Activated effector memory CD4-positive, alpha-beta T cell treated with Interleukin-2 at 50 U/mL for 16 hours (primary cell): Measurements from ENCODE around the gene DNAAF3.

Source experiments
- DNase-seq: peaks from one replicate; pipeline ENCODE4 v3.0.0-alpha.2; 2020

DNAAF3 gene

DNA sequence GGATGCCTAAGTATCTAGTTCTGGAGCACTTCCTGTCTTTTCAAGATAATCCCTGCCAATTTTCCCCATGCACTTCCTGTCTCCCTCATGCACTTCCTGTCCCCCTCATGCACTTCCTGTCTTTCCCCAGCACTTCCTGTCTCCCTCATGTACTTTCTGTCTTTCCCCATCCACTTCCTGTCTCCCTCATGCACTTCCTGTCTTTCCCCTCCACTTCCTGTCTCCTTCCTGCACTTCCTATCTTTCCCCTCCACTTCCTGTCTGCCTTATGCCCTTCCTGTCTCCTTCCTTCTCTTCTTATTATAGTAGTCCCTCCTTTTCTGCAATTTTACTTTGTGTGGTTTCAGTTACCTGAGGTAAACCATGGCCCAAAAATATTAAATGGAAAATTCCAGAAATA is 14.4 kb downstream of the DNAAF3 start:
- no peak for DNase-seq

DNA sequence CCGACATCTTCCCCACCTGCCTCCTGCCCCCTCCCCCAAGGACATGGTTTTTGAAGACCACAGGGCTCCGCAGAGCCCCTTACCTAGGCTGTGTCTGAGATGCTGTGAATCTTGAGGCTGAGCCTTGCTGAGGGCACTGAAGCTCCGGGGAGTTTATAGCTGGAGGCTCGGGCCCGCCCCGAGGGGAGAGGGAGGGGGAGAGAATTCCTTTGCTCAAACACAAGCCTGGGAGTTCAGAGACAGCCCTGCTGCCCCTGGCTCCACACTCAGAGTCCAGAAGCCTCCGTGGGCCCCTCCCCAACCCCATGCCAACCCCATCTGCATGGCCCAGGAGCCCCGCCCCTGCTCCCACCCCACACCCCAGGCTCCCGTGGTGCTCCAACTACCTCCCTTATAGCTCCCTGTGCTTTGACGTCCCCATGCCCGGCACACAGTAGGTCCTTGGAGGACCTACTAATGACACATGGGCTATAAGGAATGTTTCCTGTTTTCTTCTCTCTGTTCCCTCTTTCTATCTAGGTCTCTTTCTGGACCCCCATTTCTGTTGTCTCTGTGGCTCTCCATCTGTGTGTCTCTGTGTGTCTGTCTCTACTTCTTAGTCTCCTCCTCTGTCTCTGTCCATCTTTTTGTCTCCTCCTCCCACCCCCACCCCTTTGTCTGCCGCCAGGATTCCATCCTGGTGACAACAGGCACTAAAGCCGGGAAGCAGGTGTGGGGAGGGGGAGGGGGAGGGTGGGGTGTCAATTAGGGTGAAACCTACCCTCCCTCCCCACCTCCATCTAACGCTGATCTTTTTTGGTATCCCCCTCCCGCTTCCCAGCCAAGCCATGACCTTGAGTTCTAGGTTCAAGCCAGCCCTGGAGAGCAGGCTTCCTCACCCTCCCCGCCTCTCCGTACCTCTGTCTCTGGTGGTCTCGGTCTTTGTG is 17.1 kb downstream of the DNAAF3 start, which contains the start of gene TNNT1:
TNNT1 (minus strand) TSS at position 129 of the 926 bp plus-strand sequence. CDS start 2,049 bp downstream, outside the sequence.
- DNase-seq: no peak

DNA sequence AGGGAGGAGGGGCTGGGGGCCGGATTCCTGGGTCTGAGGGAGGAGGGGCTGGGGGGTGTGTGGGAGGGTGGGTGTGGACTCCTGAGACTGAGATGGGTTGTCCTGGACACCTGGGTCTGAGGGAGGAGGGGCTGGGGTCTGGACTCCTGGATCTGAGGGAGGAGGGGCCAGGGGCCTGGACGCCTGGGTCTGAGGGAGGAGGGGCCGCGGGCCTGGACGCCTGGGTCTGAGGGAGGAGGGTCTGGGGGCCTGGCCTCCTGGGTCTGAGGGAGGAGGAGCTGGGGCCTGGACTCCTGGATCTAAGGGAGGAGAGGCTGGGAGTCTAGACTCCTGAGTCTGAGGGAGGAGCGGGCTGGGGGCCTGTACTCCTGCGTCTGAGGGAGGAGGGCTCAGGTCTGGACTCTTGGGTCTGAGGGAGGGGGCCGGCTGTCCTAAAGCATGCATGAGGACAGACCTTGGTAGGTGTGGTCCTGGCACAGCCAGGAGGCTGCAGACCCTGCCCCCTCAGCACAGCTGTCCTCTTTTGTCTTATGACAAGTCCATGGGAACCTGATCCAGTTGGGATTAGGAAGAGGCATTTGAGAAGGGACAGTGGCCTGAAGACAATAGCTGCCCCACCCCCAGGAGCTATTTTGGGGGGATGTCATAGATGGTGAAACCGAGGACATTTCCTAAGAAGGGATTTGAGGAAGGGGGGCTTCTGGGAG is 18.7 kb downstream of the DNAAF3 start:
- DNase-seq: no peak

DNA sequence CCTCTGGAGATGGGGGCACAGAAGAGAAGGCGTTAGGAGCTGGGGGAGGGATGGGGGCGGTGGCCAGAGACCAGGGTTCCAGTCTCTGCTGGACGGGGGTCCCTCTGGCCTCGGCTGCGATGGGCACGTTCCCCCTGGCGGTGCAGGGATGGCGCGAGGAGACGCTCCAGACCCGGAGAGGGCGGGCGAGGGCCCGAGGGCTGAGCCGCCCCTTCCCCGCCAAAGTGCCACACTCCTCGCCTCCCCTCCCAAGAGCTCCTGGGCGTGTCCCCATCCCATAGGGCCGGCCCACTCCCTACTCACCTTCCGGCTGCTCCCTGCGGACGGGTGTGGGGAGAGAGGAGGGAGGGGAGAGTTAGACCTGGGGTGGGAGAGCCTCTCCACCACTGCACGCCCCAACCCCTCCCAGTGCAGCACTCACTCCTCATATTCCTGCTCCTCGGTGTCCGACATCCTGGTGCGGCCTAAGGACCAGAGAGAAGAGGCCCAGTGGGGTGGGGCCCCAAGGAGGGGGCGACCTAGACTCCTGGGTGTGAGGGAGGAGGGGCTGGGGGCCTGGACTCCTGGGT is 19.6 kb downstream of the DNAAF3 start:
- DNase-seq: no peak

DNA sequence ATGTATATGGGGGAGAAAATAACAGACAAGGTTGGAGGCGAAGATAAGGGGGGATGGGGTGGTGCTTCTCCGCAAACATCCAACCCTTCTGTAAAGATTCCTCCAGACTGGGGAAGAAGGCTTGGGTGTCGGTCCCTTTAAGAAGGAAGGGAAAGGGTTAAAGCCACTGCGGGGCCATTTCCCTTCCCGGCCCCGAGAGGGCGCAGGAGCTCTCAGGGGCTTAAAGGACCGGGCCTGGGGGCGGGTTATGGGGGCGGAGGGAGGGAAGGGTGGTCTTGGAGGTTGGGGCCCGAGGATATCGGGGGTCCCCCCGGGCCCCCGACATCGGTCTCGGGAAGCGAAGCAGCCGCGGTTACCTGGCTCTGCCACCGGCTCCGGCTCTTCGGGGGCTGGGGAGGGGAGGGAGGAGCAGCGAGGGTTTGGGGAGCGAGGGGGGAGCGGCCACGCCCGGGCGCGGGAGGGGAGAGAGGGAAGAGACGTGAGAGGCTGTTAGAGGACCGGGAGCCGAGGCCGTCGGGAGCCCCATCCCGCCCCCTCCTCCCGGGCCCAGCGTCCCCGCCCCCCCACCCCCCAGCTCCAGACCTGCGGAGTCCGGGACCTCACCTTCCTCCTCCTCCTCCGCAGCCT is 20.2 kb downstream of the DNAAF3 start:
- DNase-seq: no peak

DNA sequence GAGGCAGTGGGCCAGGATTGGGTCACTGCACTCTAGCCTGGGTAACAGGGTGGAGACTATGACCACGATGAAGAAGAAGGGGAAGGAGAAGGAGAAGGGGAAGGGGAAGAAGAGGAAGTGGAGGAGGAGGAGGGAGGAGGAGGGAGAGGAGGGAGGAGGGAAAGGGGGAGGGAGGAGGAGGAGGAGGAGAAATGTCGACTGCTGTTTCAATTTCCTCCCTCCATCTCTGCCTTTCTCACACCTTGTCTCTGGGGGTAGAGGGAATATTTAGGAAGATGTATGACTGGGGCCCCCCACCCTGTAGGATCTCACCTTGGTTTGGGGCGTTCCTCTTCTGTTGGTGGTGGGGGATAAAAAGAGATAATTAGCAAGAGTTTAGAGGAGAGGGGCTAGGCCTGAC is 21.2 kb downstream of the DNAAF3 start:
- no peak for DNase-seq

DNA sequence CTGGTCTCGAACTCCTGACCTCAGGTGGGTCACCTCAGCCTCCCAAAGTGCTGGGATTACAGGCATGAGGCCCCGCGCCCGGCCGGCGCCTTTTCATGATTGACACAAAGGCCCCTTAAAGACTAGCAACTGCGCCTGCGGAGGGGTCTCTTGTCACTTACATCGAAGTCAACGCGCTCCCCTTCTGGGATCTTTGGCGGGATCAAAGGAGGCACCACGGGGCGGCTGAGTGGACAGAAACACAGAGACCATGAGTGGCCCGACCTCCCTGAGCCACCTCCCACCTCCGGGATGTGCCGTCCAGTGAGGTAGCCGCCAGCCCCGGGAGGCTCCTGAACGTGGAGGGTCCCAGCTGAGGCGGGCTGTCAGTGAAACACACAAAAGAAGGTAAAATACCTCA is 24.7 kb downstream of the DNAAF3 start:
- DNase-seq: no peak

DNA sequence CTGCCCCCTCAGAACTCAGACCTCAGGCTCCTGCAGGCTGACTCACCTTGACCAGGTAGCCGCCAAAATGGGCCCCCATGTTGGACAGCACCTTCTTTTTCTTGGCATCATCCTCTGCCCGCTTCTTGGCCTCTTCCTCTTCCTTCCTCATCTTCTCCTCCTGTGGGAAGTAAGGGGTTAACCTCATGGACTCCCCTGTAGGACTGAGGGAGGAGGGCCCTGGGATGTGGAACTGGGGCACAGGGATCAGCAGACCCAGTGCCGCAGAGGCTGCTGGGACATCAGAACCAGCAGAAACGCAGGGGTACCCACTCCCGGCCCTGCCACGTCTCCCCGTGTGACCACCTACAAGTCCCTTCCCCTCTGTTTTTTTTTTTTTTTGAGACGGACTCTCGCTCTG is 28.5 kb downstream of the DNAAF3 start:
- no peak for DNase-seq

DNA sequence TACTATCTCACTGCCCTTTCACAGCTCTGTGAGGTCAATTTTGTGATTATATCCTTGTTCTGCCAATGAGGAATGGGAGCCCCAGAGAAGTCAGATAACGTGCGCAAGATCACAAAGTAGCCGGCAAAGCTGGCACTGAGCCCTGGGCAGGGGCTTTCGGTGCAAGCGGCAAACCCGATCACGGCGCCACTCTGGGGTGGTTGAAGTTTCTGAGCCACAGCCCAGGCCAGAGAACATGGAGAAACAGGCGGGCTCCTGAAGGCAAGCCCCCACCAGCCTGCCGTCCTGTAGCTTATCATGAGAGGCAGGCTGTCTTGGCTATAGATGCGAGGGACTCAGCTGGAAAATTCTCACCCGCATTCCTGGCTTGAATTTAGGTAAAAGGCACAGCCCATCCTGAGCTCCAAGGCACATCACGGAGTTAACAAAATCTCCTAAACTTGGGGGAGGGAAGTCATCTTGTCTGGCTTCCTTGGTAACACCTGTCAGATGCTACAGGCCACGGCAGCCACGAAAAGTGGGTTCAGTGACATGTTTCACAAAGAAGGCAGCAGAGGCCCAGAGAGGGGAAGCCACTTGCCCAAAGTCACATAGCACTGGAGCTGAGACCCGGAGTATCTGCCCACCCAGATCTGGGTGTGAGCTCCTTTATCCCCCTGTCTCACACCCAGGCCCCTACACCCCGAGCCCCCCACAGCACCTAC is 29.9 kb downstream of the DNAAF3 start:
- DNase-seq: no peak

DNA sequence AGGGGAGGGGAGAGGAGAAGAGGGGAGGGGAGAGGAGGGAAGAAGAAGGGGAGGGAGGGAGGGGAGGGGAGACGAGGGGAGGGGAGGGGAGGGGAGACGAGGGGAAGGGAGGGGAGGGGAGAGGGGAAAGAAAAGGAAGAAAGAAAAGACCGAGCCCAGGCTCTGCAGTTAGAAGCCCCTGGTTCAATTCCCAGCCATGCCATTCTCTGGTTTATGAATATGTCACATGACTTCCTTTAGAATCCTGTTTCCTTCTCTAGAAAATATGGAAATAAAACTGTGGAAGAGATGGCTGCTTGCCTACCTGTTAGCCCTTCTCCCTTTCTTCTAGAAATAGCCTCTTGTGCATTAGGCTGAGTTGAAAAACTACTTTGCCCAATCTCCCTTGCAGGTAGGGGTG is 31.7 kb downstream of the DNAAF3 start:
- no peak for DNase-seq

DNA sequence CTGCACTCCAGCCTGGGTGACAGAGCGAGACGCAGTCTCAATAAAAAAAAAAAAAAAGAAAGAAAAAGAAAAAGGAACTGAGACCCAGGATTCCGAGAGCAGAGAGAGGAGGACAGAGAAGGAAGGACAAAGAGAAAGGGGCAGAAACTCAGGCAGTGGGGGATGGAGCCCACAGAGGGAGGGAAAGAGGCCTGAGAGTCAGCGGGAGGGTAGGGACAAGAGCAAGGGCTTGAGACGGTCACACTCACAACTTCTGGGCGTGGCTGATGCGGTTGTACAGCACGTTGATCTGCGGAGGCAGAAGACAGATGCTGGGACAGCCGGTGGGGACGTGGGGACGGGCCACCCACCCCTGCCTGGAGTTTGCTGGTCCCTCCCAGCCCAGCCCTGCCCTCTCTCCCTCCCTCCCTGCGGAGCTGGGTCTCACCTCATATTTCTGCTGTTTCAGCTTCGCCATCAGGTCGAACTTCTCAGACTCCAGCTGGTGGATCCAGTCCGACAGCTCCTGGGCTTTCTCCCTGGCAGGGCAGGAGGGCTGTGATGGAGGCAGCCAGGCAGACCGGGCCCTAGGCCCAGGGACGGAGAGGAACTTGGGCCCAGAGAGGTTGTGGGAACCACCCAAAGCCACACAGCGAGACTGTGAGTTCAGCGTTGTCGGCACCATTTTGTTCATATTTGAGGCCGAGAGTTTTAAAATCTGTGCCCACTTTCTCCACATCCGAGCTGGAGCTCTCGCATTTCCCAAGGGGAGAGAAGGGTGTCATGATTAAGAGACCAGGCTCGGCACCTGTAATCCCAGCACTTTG is 32.6 kb downstream of the DNAAF3 start:
- no peak for DNase-seq

DNA sequence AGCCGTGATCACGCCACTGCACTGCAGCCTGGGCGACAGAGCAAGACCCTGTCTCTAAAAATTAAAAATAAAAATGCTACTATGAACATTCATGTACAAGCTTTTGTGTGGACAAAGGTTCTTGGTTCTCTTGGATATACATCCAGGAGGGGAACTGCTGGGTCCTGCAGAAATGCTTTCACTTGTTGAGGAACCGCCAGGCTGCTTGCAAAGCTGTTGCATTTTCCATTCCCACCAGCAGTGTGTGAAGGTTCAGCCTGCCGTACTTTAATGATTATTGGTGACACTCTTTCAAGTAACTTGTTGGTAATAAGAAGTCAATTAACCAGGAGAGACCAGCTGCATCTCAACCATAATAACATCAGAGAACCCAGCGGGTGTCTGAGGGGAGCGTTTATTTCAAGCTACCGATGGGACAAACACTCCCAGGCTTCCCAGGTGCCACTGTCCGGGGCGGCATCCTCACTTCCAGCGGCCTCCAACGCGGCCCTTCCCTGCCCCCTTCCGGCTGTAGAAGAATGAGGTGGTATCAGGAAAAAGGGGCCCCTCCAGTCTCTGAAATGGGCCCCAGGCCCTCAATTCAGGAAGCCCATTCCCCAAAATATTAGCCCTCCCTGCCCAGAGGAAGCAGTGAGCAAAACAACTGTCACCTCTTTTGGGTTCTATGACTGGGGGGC is 33.8 kb downstream of the DNAAF3 start:
- no peak for DNase-seq

DNA sequence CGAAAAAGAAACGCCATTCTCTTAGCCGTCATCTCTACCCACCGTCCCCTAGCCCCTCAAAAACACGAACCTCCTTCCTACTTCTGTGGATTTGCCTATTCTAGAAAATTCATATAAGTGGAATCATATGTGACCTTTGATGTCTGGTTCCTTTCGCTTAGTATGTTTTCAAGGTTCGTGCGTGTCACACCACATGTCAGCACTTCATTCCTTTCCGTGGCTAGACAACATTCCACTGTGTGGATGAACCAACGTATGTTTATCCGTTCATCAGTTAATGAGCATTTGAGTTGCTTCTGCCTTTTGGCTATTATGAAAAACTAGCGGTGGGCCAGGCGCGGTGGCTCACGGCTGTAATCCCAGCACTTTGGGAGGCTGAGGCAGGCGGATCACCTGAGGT is 35.0 kb downstream of the DNAAF3 start:
- DNase-seq: no peak

DNA sequence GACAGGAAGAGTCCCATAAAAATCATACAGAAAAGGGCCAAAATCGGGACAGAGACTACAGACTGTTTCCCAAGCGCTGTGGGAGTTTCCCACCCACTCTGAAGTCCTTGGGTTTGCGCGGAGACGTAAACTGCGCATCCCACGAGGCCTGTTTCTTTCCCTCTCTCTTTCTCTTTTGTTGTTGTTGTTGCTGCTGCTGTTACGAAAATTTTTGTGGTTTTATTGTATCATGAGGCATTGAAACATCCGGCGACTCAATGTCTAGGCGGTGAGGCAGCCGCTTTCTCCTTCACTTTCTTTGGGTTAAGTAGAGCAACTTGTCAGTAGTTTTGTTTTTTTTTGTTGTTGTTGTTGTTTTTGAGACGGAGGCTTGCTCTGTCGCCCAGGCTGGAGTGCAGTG is 47.4 kb downstream of the DNAAF3 start:
- DNase-seq: no peak

DNA sequence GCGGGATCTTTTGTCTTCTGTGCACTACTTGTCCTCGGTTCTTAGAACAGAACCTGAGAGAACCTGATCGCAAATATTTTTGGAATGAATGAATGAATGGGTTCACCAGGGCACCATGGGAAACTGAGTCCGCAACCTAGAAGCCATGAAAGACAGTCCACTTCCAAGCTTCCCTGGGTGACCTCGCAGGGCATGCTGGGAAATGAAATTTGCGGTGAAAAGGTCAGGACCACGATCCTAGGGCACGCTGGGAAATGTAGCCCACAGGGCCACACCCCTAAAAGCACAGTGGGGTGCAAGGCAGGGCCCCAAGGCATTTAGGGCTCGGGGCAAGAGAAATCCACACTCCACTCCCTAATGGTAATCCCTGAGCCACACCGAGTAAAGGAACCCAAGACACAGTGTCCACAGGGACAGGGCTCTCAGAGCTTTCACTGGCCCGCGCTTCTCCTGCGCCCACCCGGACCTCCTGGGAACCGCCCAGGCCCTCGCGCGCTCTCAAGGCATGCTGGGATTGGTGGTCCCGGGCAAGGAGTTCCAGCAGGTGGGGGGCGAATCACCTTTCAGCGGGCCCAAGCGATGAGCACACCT is 47.9 kb downstream of the DNAAF3 start:
- no peak for DNase-seq

DNA sequence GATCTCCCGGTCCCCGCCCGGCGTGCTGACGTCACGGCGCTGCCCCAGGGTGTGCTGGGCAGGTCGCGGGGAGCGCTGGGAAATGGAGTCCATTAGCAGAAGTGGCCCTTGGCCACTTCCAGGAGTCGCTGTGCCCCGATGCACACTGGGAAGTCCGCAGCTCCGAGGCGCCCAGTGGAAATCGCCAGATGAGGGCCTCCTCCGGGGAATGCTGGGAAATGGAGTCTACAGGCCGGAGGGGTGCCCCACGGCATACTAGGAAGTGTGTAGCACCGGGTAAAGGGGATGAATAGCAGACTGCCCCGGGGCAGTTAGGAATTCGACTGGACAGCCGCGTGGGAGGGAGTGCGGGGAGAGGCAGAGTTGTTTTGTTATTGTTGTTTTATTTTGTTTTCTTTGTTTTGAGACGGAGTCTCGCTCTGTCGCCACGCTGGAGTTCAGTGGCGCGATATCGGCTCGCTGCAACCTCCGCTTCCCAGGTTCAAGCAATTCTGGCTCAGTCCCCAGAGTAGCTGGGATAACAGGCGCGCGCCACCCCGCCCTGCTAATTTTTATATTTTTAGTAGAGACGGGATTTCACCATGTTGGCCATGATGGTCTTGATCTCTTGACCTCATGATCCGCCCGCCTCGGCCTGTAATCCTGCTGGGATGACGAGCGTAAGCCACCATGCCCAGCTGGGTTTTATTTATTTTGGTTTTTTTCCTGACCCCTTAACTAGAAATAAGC is 48.6 kb downstream of the DNAAF3 start:
- DNase-seq: peak; percentile 95

DNA sequence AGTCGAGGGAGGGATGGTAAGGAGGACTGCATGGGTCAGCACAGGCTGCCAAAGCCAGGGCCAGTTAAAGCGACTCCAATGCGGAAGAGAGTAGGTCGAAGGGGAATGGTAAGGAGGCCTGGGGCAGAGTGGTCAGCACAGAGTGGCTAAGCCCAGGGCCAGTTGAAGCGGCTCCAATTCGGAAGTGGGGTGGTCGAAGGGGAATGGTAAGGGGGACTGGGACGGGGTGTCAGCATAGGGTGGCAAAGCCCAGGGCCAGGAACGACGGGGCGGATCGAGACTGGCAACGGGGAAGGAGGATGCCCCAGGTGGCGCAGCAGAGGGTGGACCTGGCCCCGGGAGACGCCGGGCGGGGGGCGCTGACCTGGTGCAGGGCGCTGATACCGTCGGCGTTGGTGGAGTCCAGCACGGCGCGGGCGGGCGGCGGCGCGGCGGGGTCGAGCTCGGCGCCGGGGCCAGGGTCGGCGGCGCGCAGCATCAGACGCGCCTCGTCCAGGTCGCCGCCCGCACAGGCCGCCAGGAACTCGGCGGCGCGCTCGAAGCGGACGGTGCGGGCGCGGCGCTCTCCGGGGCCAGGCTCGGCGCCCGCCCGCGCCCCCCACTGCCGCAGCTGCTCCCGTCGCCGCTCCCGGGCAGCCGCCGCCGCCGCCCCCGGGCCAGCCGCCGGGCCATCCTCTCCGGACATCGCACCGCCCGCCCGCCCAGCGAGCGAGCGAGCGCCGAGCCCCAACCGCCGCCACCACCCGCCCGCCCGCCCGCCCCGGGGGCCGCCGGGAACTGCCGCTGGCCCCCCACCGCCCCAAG is 49.4 kb downstream of the DNAAF3 start, which contains the start of gene PPP1R12C:
PPP1R12C (minus strand) TSS at position 779 of the 804 bp plus-strand sequence; CDS start at position 685, 94 bp downstream.
- DNase-seq: no peak

DNA sequence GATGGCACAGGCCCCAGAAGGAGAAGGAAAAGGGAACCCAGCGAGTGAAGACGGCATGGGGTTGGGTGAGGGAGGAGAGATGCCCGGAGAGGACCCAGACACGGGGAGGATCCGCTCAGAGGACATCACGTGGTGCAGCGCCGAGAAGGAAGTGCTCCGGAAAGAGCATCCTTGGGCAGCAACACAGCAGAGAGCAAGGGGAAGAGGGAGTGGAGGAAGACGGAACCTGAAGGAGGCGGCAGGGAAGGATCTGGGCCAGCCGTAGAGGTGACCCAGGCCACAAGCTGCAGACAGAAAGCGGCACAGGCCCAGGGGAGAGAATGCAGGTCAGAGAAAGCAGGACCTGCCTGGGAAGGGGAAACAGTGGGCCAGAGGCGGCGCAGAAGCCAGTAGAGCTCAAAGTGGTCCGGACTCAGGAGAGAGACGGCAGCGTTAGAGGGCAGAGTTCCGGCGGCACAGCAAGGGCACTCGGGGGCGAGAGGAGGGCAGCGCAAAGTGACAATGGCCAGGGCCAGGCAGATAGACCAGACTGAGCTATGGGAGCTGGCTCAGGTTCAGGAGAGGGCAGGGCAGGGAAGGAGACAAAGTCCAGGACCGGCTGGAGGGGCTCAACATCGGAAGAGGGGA is 50.1 kb downstream of the DNAAF3 start:
- DNase-seq: peak; percentile 32
